ENCODE measurements around the gene MCTP2.

DNA sequence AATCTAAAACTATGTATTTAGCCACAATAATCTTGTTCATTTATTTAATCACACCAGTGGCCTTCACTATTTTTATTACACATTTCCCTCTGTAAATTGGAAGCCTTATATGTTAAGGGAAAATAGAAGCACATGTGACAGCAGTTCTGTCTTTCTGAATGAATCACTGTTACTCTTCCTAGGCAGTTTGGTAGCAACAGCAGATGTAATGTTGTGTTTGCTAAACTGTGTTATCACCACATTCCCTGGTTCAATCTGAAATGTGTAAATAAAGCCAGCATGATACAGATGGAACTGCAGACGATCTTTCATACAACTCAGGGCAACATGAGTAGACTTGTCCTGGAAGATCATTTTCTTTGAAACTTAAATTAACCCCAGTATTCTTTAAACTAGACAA is 220.1 kb downstream of the MCTP2 start:
- TF ChIP-seq, protein P1, sequence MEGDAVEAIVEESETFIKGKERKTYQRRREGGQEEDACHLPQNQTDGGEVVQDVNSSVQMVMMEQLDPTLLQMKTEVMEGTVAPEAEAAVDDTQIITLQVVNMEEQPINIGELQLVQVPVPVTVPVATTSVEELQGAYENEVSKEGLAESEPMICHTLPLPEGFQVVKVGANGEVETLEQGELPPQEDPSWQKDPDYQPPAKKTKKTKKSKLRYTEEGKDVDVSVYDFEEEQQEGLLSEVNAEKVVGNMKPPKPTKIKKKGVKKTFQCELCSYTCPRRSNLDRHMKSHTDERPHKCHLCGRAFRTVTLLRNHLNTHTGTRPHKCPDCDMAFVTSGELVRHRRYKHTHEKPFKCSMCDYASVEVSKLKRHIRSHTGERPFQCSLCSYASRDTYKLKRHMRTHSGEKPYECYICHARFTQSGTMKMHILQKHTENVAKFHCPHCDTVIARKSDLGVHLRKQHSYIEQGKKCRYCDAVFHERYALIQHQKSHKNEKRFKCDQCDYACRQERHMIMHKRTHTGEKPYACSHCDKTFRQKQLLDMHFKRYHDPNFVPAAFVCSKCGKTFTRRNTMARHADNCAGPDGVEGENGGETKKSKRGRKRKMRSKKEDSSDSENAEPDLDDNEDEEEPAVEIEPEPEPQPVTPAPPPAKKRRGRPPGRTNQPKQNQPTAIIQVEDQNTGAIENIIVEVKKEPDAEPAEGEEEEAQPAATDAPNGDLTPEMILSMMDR (IDR thresholded peaks at IDR 0.05 in 4 of 5, conservative IDR thresholded peaks at IDR 0.05 in 1 of 5): no peak
- no peak for TF ChIP-seq POLR2A (IDR thresholded peaks at IDR 0.05)

All from gastrocnemius medialis (tissue), 4 donors.